ENCODE data around the gene WDR53. TPM values are rescaled to one million over a fixed set of nuclear protein-coding genes. Genes with fewer than 3 reads are reported as not detected.

Gene WDR53
- total RNA-seq: 3.0 and 5.9 TPM in 2 replicates

GRCh38 chr3:196568246-196569002 is at the start of gene WDR53, which contains the start of gene FBXO45:
Gene WDR53, minus strand, starts transcription at chr3:196568554. Its CDS starts 7,079 bp downstream, at chr3:196561475.
Gene FBXO45, plus strand, starts transcription at chr3:196568660. Its CDS starts 325 bp downstream, at chr3:196568985.

GRCh38 chr3:196514913-196515621 is 53.3 kb downstream of the WDR53 start, which contains the start of gene SMCO1:
Gene SMCO1, minus strand, starts transcription at chr3:196515346. Its CDS starts 137 bp downstream, at chr3:196515209.

Other genes with a start within 250 kb of the WDR53 start
- gene TM4SF19, start 230.2 kb downstream of the WDR53 start, total RNA-seq: 1.8 TPM in 1 of 2 replicates, not detected in the other
- 4.6 and 8.6 TPM in 2 replicates for gene UBXN7, start 136.1 kb downstream of the WDR53 start, total RNA-seq
- gene RNF168, start 64.8 kb downstream of the WDR53 start, total RNA-seq: 13.2 TPM in 2 replicates
- gene SMCO1, start 53.2 kb downstream of the WDR53 start, total RNA-seq: not detected in 2 replicates
- 7.2 and 11.5 TPM in 2 replicates for gene FBXO45, start 106 bp upstream of the WDR53 start, total RNA-seq
- gene NRROS, start 71.1 kb upstream of the WDR53 start, total RNA-seq: 0.07 and 0.33 TPM in 2 replicates
- gene CEP19, start 143.7 kb upstream of the WDR53 start, total RNA-seq: 0.71 and 1.2 TPM in 2 replicates
- gene PIGX, start 143.8 kb upstream of the WDR53 start, total RNA-seq: 24.9 and 27.0 TPM in 2 replicates
- 22.9 and 31.1 TPM in 2 replicates for gene PAK2, start 171.3 kb upstream of the WDR53 start, total RNA-seq

All from airway epithelial cell (primary cell).